DOHH2 (cell line): ENCODE data around the gene RAB33A.
A peak's percentile ranks its signal among the peaks of the same experiment; 100 is the strongest.

Source experiments
- H3F3A ChIP-seq: fragments of 200-600 bp; sonication (generic), shearing (Covaris generic); 2 replicates; pipeline ENCODE4 v1.6.0; 2016; ENCODE audit warnings: antibody characterized with exemption, mild to moderate bottlenecking; ENCODE audit not compliant: control insufficient read depth, insufficient read depth
- H3K27ac ChIP-seq: fragments of 200-600 bp; sonication (generic); 2 replicates; pipeline ENCODE4 v1.5.1; 2014; ENCODE audit warnings: low read depth, mild to moderate bottlenecking, low read length, moderate library complexity
- H3K27me3 ChIP-seq: fragments of 200-600 bp; sonication (generic); 2 replicates; pipeline ENCODE4 v1.6.1; 2014; ENCODE audit warnings: mild to moderate bottlenecking, low read length, mixed read lengths; ENCODE audit not compliant: control insufficient read depth
- H3K36me3 ChIP-seq: fragments of 200-600 bp; sonication (generic); 2 replicates; pipeline ENCODE4 v1.6.1; 2014; ENCODE audit warnings: mild to moderate bottlenecking, low read length, moderate library complexity, mixed read lengths; ENCODE audit not compliant: control insufficient read depth
- H3K4me1 ChIP-seq: fragments of 200-600 bp; sonication (generic); 2 replicates; pipeline ENCODE4 v1.6.1; 2014; ENCODE audit warnings: mild to moderate bottlenecking, low read length, mixed read lengths; ENCODE audit not compliant: control insufficient read depth
- H3K4me2 ChIP-seq: fragments of 200-600 bp; sonication (generic); 2 replicates; pipeline ENCODE4 v1.6.0; 2014; ENCODE audit warnings: mild to moderate bottlenecking, low read length, moderate library complexity
- H3K4me3 ChIP-seq: fragments of 200-600 bp; sonication (generic); 2 replicates; pipeline ENCODE4 v1.5.1; 2014; ENCODE audit warnings: mild to moderate bottlenecking, low read length, mixed read lengths
- H3K79me2 ChIP-seq: fragments of 200-600 bp; sonication (generic); 2 replicates; pipeline ENCODE4 v1.6.1; 2014; ENCODE audit warnings: mild to moderate bottlenecking, low read length, mixed read lengths; ENCODE audit not compliant: control insufficient read depth
- H3K9me2 ChIP-seq: fragments of 200-600 bp; sonication (generic); replicated peaks from 2 replicates; pipeline ENCODE4 v1.6.1; 2014; ENCODE audit warnings: mild to moderate bottlenecking, low read length, mixed read lengths; ENCODE audit not compliant: control insufficient read depth
- H3K9me3 ChIP-seq: fragments of 200-600 bp; sonication (generic); 2 replicates; pipeline ENCODE4 v1.6.1; 2014; ENCODE audit warnings: antibody characterized with exemption, low read length, mixed read lengths; ENCODE audit not compliant: control insufficient read depth, insufficient read depth
- H4K20me1 ChIP-seq: fragments of 200-600 bp; sonication (generic); 2 replicates; pipeline ENCODE4 v1.6.0; 2014; ENCODE audit warnings: low read depth, mild to moderate bottlenecking, antibody characterized with exemption, low read length, moderate library complexity; ENCODE audit not compliant: control insufficient read depth, insufficient read depth
- EZH2phosphoT487 ChIP-seq: fragments of 200-600 bp; sonication (generic); IDR thresholded peaks from 2 replicates; pipeline ENCODE4 v1.6.1; 2017; ENCODE audit warnings: borderline replicate concordance, mild to moderate bottlenecking, antibody characterized with exemption, low read length, moderate library complexity, mixed read lengths
- TF ChIP-seq, protein P1 (sequence below): fragments of 200-600 bp; sonication (generic); IDR thresholded peaks from one replicate; pipeline ENCODE4 v1.5.1; 2014; ENCODE audit warnings: antibody characterized with exemption, mild to moderate bottlenecking, low read depth, low read length; ENCODE audit not compliant: poor library complexity, severe bottlenecking

Gene RAB33A

DNA sequence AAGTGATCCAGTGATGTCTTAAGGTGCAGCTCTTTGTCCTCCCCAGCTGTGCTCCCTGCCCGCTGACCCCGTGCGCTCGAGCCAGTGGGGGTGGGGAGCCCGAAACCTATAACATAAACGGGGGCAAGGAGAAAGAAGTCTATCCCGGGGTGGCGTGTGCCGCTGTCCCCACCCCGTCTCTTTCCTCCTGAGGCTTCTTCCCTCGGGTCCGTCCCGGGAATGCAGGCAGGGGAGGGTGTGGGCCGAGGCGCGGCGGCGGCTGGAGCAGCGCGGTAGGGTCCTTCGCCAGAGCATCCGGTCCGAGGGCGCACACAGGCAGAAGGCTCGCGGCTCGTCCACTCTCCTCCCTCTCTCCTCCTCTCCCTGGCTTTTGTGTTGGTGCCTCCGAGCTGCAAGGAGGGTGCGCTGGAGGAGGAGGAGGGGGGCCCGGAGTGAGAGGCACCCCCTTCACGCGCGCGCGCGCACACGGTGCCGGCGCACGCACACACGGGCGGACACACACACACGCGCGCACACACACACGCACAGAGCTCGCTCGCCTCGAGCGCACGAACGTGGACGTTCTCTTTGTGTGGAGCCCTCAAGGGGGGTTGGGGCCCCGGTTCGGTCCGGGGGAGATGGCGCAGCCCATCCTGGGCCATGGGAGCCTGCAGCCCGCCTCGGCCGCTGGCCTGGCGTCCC is at the start of gene RAB33A:
Gene RAB33A (plus strand): TSS at position 517 of the 681 bp plus-strand sequence. CDS start 101 bp downstream, at position 618.
- Histone ChIP-seq H3K4me3 (peak within 1 kb of the TSS; percentile 81), H3K4me1 (peaks cover 56% of the 10 kb centered on the region), H3K27ac (peak within 1 kb of the TSS; percentile 89), H3K27me3 (no peaks in the 10 kb centered on the region), H3F3A (peaks cover 11% of the 10 kb centered on the region; the same call in 1 of the 2 replicates), H3K9me2 (no peaks in the 10 kb centered on the region), H3K9me3 (no peaks in the 10 kb centered on the region), H3K79me2 (peaks cover 71% of the 10 kb centered on the region), H3K36me3 (peaks cover 35% of the 10 kb centered on the region), H4K20me1 (no peaks in the 10 kb centered on the region), H3K4me2 (peak within 1 kb of the TSS; percentile 94)
- TF ChIP-seq, protein P1, sequence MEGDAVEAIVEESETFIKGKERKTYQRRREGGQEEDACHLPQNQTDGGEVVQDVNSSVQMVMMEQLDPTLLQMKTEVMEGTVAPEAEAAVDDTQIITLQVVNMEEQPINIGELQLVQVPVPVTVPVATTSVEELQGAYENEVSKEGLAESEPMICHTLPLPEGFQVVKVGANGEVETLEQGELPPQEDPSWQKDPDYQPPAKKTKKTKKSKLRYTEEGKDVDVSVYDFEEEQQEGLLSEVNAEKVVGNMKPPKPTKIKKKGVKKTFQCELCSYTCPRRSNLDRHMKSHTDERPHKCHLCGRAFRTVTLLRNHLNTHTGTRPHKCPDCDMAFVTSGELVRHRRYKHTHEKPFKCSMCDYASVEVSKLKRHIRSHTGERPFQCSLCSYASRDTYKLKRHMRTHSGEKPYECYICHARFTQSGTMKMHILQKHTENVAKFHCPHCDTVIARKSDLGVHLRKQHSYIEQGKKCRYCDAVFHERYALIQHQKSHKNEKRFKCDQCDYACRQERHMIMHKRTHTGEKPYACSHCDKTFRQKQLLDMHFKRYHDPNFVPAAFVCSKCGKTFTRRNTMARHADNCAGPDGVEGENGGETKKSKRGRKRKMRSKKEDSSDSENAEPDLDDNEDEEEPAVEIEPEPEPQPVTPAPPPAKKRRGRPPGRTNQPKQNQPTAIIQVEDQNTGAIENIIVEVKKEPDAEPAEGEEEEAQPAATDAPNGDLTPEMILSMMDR, result no peak
- no peak for TF ChIP-seq EZH2phosphoT487

DNA sequence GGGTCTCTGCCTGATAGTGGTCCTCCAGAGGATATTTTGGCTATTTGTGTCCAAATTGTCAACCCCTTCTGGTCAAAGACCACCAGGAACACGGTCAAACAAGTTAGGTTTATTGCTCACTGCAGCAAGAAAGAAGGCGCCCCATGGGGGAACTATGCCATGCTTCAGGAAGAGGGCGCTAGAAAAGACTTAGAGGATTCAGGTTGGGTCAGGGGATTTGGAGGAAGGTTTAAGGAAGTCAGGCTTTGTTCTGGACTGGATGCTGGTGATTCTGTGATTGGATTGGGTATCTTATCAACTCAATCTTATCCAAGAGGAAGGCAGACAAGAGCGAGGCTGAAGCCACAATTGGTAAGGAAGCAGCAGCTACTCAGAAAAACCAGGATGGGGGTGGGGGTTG is 47.2 kb upstream of the RAB33A start:
- Histone ChIP-seq H3K9me3 (no peaks in the 10 kb centered on the region), H3K27ac (no peak overlapping the region), H3K4me3 (no peak overlapping the region), H3K36me3 (peaks cover 8% of the 10 kb centered on the region; the same call in 1 of the 2 replicates), H3K79me2 (no peaks in the 10 kb centered on the region), H3K27me3 (no peaks in the 10 kb centered on the region), H3K4me1 (peaks cover 18% of the 10 kb centered on the region), H3K4me2 (no peak overlapping the region), H3F3A (no peaks in the 10 kb centered on the region), H4K20me1 (no peaks in the 10 kb centered on the region), H3K9me2 (no peaks in the 10 kb centered on the region)
- no peak for TF ChIP-seq EZH2phosphoT487
- TF ChIP-seq, protein P1, result no peak

DNA sequence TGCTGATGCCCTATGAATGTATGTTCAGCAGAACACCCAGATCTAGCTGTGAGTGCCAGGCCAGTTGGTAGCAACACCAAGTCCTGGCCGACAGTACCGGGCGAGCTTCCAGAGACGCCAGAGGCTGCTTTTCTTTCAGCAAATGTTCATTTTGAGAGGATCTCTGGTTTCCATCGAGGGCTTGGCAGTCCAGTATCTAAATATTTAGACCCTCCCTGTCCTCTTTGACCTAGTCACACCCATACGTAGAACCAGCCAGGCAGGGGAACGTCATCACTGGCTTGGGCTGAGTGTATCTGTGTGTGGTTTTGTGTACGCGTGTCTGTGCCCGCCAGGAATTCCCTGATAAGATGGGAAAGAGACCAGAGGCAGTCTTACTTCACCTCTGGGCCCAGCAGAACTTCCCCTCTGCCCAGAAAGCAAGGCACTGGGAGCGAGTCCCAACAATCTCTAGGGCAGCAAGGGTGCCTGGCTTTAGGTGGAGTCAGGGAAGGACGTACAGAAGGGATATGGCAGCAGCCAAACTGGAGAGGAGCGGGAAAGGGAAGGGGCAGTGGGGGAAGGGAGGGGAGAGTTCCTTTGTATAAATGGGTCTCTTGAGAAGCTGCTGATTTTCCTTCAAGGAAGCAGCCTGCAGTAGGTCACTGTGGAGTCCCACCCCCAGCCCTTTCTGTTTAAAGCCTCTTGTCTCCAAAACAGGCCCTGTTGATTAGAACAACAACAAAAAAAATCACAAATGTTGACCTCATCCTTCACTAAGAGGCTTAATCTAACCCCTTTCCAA is 46.5 kb upstream of the RAB33A start:
- TF ChIP-seq EZH2phosphoT487, result no peak
- TF ChIP-seq, protein P1, result no peak
- no peak overlapping the region for H3K27ac ChIP-seq
- no peaks in the 10 kb centered on the region for H3K9me3 ChIP-seq
- no peaks in the 10 kb centered on the region for H3K27me3 ChIP-seq
- no peak overlapping the region for H3K4me3 ChIP-seq
- no peaks in the 10 kb centered on the region for H4K20me1 ChIP-seq
- no peaks in the 10 kb centered on the region for H3F3A ChIP-seq
- H3K79me2 ChIP-seq, result no peaks in the 10 kb centered on the region
- no peaks in the 10 kb centered on the region for H3K9me2 ChIP-seq
- H3K36me3 ChIP-seq, result peaks cover 15% of the 10 kb centered on the region; the same call in 1 of the 2 replicates
- H3K4me1 ChIP-seq, result peaks cover 11% of the 10 kb centered on the region
- H3K4me2 ChIP-seq, result no peak overlapping the region
